GM13977 (cell line): Measurements from ENCODE around the gene PLS1.

Experiments used
- DNase-seq: peaks from one replicate; pipeline ENCODE4 v3.0.0; 2012; ENCODE audit warnings: low spot score
- CTCF ChIP-seq: IDR thresholded peaks from 2 replicates; pipeline ENCODE4 v1.5.1; 2012; ENCODE audit warnings: mild to moderate bottlenecking, control low read depth; ENCODE audit not compliant: insufficient read depth; ENCODE audit errors: extremely low read depth, missing control alignments
- in situ Hi-C: fragments of 300-500 bp; cut with MboI; formaldehyde crosslinking; loops from one replicate; pipeline ENCODE4 v1.12.0; 2022; ENCODE audit warnings: low sequenced_read_pairs, low pct_unique_long_range_greater_than_20kb, mixed read lengths, inconsistent platforms; ENCODE audit not compliant: unreplicated experiment

PLS1 gene

GRCh38 chr3:142609136-142609535, 12.9 kb downstream of the PLS1 start:
- in situ Hi-C loops = no loop called here
- no peak for DNase-seq
- TF ChIP-seq CTCF = no peak

GRCh38 chr3:142611206-142611605, 15.0 kb downstream of the PLS1 start:
- DNase-seq = no peak
- in situ Hi-C loops = no loop called here

GRCh38 chr3:142613491-142613890, 17.3 kb downstream of the PLS1 start:
- in situ Hi-C loops = no loop called here
- no peak for TF ChIP-seq CTCF
- DNase-seq = no peak

More at GRCh38 chr3:142611206-142611605, 15.0 kb downstream of the PLS1 start:
- no peak for TF ChIP-seq CTCF

- in situ Hi-C loops = no loop called here
- DNase-seq = no peak
These were observed 17.9 kb downstream of the PLS1 start for GRCh38 chr3:142614059-142614626.

GRCh38 chr3:142615171-142615570, 19.0 kb downstream of the PLS1 start:
- in situ Hi-C loops = no loop called here

More at GRCh38 chr3:142614059-142614626, 17.9 kb downstream of the PLS1 start:
- no peak for TF ChIP-seq CTCF

GRCh38 chr3:142618917-142619461, 22.8 kb downstream of the PLS1 start:
- in situ Hi-C loops = no loop called here
- no peak for TF ChIP-seq CTCF
- DNase-seq = no peak

More at GRCh38 chr3:142615171-142615570, 19.0 kb downstream of the PLS1 start:
- DNase-seq = no peak
- no peak for TF ChIP-seq CTCF
